ENCODE results near the gene NMNAT3.

The NMNAT3 gene

GRCh38 chr3:139634111-139634635 lies 43.6 kb downstream of the NMNAT3 start:
- Histone ChIP-seq H4K20me1 (ENCODE audit: low read depth, low read length) (no peaks in the 10 kb centered on the region), H3K9ac (ENCODE audit: low read length) (no peak overlapping the region), H3K9me2 (replicated peaks; ENCODE audit: insufficient read depth, low read length) (no peaks in the 10 kb centered on the region), H3K27ac (ENCODE audit: low read depth, low read length) (no peak overlapping the region), H3K4me3 (ENCODE audit: insufficient read depth, low read length, poor library complexity, severe bottlenecking) (no peak overlapping the region), H3K9me3 (ENCODE audit: insufficient read depth, low read length) (no peaks in the 10 kb centered on the region), H2AFZ (ENCODE audit: low read depth, low read length, severe bottlenecking) (no peak overlapping the region), H3K36me3 (ENCODE audit: low read length) (no peaks in the 10 kb centered on the region), H3K79me2 (ENCODE audit: insufficient read depth, low read length) (no peaks in the 10 kb centered on the region), H3F3A (ENCODE audit: insufficient read depth) (no peaks in the 10 kb centered on the region), H3K27me3 (ENCODE audit: low read length) (no peaks in the 10 kb centered on the region), H3K4me2 (ENCODE audit: low read depth, low read length, poor library complexity, severe bottlenecking) (no peak overlapping the region)
- TF ChIP-seq EZH2phosphoT487 (conservative IDR thresholded peaks at IDR 0.05; ENCODE audit: low read length) (no peak), CTCF (IDR thresholded peaks at IDR 0.05; ENCODE audit: insufficient read depth, low read length, poor library complexity, severe bottlenecking) (no peak)

- no peak overlapping the region for H3K4me2 ChIP-seq (ENCODE audit: low read depth, low read length, poor library complexity, severe bottlenecking)
- TF ChIP-seq EZH2phosphoT487 (conservative IDR thresholded peaks at IDR 0.05; ENCODE audit: low read length) (no peak), CTCF (IDR thresholded peaks at IDR 0.05; ENCODE audit: insufficient read depth, low read length, poor library complexity, severe bottlenecking) (no peak)
These were observed 44.3 kb downstream of the NMNAT3 start for GRCh38 chr3:139633511-139633910.

GRCh38 chr3:139630542-139630941 lies 47.2 kb downstream of the NMNAT3 start:
- Histone ChIP-seq H3K36me3 (ENCODE audit: low read length) (no peaks in the 10 kb centered on the region), H3F3A (ENCODE audit: insufficient read depth) (no peaks in the 10 kb centered on the region), H3K79me2 (ENCODE audit: insufficient read depth, low read length) (no peaks in the 10 kb centered on the region), H3K9me2 (replicated peaks; ENCODE audit: insufficient read depth, low read length) (no peaks in the 10 kb centered on the region), H3K27me3 (ENCODE audit: low read length) (no peaks in the 10 kb centered on the region), H3K27ac (ENCODE audit: low read depth, low read length) (no peak overlapping the region), H3K9me3 (ENCODE audit: insufficient read depth, low read length) (no peaks in the 10 kb centered on the region), H2AFZ (ENCODE audit: low read depth, low read length, severe bottlenecking) (no peak overlapping the region), H3K9ac (ENCODE audit: low read length) (no peak overlapping the region), H4K20me1 (ENCODE audit: low read depth, low read length) (no peaks in the 10 kb centered on the region), H3K4me3 (ENCODE audit: insufficient read depth, low read length, poor library complexity, severe bottlenecking) (no peak overlapping the region), H3K4me2 (ENCODE audit: low read depth, low read length, poor library complexity, severe bottlenecking) (no peak overlapping the region)
- TF ChIP-seq EZH2phosphoT487 (conservative IDR thresholded peaks at IDR 0.05; ENCODE audit: low read length) (no peak), CTCF (IDR thresholded peaks at IDR 0.05; ENCODE audit: insufficient read depth, low read length, poor library complexity, severe bottlenecking) (no peak)

More at GRCh38 chr3:139633511-139633910, 44.3 kb downstream of the NMNAT3 start:
- Histone ChIP-seq H2AFZ (ENCODE audit: low read depth, low read length, severe bottlenecking) (no peak overlapping the region), H3K9ac (ENCODE audit: low read length) (no peak overlapping the region), H3K36me3 (ENCODE audit: low read length) (no peaks in the 10 kb centered on the region), H3K9me2 (replicated peaks; ENCODE audit: insufficient read depth, low read length) (no peaks in the 10 kb centered on the region), H3K27ac (ENCODE audit: low read depth, low read length) (no peak overlapping the region), H3F3A (ENCODE audit: insufficient read depth) (no peaks in the 10 kb centered on the region), H3K79me2 (ENCODE audit: insufficient read depth, low read length) (no peaks in the 10 kb centered on the region), H3K27me3 (ENCODE audit: low read length) (no peaks in the 10 kb centered on the region), H4K20me1 (ENCODE audit: low read depth, low read length) (no peaks in the 10 kb centered on the region), H3K4me3 (ENCODE audit: insufficient read depth, low read length, poor library complexity, severe bottlenecking) (no peak overlapping the region), H3K9me3 (ENCODE audit: insufficient read depth, low read length) (no peaks in the 10 kb centered on the region)

All from SU-DHL-6 (cell line).